PFSK-1 (cell line): ENCODE measurements around the gene CNPY3.

ENCODE experiments used
- POLR2AphosphoS5 ChIP-seq: IDR thresholded peaks from 2 replicates; pipeline ENCODE4 v1.6.1; 2012; ENCODE audit warnings: low read depth, mild to moderate bottlenecking, control low read depth, low read length, moderate library complexity
- TF ChIP-seq, protein P1 (sequence below), 2 experiments: IDR thresholded peaks; 2 replicates each; pipeline versions ENCODE4 v1.6.1 to v1.8.0; 2011 to 2012; ENCODE audit warnings: low read depth in 2 of 2, low read length in 2 of 2, control low read depth in 1 of 2, inconsistent platforms in 1 of 2, mild to moderate bottlenecking in 1 of 2, moderate library complexity in 1 of 2; ENCODE audit not compliant: insufficient read depth in 1 of 2

DNA sequence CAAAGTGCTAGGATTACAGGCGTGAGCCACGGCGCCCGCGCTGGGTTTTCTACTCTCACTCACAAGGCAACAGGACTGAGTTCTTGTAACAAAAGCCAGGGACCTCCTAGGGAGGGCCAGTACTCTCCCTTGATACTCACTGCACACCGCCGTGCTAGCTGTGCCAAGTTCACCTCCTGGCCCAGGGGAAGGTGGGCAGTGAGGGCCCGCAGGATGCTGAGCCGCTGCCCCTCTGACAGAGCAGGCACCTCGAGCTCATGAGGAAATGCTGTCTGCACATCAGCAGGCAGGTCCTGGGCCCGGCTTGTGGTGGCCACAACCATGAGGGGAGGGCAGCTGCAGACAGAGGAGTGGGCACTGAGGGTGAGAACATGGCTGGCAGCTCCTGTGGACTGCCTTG is 37.9 kb downstream of the CNPY3 start:
- TF ChIP-seq POLR2AphosphoS5: no peak
- TF ChIP-seq, protein P1, sequence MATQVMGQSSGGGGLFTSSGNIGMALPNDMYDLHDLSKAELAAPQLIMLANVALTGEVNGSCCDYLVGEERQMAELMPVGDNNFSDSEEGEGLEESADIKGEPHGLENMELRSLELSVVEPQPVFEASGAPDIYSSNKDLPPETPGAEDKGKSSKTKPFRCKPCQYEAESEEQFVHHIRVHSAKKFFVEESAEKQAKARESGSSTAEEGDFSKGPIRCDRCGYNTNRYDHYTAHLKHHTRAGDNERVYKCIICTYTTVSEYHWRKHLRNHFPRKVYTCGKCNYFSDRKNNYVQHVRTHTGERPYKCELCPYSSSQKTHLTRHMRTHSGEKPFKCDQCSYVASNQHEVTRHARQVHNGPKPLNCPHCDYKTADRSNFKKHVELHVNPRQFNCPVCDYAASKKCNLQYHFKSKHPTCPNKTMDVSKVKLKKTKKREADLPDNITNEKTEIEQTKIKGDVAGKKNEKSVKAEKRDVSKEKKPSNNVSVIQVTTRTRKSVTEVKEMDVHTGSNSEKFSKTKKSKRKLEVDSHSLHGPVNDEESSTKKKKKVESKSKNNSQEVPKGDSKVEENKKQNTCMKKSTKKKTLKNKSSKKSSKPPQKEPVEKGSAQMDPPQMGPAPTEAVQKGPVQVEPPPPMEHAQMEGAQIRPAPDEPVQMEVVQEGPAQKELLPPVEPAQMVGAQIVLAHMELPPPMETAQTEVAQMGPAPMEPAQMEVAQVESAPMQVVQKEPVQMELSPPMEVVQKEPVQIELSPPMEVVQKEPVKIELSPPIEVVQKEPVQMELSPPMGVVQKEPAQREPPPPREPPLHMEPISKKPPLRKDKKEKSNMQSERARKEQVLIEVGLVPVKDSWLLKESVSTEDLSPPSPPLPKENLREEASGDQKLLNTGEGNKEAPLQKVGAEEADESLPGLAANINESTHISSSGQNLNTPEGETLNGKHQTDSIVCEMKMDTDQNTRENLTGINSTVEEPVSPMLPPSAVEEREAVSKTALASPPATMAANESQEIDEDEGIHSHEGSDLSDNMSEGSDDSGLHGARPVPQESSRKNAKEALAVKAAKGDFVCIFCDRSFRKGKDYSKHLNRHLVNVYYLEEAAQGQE (IDR thresholded peaks at IDR 0.05; ENCODE audit: insufficient read depth in 1 of 2, low read depth in 2 of 2, low read length in 2 of 2): no peak
